Measurements from ENCODE around the gene OCEL1.

DNA sequence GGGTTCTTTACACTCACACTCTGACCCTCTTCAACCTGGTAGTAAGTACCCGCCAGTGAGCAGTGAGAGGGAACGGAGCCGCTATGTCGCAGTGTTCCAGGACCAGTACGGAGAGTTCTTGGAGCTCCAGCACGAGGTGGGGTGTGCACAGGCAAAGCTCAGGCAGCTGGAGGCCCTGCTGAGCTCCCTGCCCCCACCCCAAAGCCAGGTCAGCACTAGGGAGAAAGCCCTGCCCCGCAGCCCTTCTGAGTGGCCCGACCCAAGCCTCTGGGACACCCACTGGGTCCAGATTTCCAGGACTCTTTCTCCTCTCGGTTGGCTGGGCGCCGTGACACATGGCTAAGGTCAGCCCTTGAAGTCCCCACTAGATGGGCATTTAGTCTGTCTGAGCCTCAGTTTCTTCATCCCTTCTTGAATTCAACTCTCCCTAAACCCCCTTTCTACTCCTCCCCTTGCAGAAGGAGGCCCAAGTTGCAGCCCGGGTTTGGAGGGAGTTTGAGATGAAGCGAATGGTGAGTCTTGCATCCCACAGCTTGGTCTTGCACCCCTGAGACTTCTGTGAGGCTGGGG is 1.9 kb downstream of the OCEL1 start:
- TF ChIP-seq, protein P1, sequence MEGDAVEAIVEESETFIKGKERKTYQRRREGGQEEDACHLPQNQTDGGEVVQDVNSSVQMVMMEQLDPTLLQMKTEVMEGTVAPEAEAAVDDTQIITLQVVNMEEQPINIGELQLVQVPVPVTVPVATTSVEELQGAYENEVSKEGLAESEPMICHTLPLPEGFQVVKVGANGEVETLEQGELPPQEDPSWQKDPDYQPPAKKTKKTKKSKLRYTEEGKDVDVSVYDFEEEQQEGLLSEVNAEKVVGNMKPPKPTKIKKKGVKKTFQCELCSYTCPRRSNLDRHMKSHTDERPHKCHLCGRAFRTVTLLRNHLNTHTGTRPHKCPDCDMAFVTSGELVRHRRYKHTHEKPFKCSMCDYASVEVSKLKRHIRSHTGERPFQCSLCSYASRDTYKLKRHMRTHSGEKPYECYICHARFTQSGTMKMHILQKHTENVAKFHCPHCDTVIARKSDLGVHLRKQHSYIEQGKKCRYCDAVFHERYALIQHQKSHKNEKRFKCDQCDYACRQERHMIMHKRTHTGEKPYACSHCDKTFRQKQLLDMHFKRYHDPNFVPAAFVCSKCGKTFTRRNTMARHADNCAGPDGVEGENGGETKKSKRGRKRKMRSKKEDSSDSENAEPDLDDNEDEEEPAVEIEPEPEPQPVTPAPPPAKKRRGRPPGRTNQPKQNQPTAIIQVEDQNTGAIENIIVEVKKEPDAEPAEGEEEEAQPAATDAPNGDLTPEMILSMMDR (IDR thresholded peaks at IDR 0.05), result no peak
- no peak for TF ChIP-seq ZFX (IDR thresholded peaks at IDR 0.05; ENCODE audit: borderline replicate concordance)

Measured in 22Rv1 (cell line).